ENCODE measurements around the gene NRIP2.

The NRIP2 gene

DNA sequence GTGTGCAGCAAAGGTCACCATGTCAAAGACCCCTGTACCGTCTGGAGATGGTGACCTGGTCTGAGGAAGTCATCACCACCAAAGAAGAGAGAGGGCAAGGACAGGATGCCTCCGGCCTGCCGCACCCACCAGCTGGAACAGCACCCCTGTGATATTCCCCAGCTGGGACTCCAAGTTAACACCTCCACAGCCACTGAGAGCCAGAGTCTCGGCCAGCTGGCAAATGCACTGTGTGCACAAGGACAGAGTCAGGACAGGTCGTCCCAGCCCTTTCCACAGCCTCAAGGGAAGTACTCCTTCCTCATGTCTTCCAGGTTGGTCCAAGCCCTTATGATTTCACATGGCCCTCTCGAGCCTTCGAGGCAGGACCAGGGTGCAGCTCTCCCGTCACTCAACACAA lies 59.4 kb downstream of the NRIP2 start:
- DNase-seq (ENCODE audit: low read depth, low spot score): no peak

Measured in iPS DF 19.7 (cell line).